Measurements from ENCODE around the gene SIGLEC15. TPM values are rescaled to one million over a fixed set of nuclear protein-coding genes. Genes with fewer than 3 reads are reported as not detected.

Gene SIGLEC15
- total and polyA plus RNA-seq, 2 donors from 2014 or later, result 1.2 TPM; not detected in 1

DNA sequence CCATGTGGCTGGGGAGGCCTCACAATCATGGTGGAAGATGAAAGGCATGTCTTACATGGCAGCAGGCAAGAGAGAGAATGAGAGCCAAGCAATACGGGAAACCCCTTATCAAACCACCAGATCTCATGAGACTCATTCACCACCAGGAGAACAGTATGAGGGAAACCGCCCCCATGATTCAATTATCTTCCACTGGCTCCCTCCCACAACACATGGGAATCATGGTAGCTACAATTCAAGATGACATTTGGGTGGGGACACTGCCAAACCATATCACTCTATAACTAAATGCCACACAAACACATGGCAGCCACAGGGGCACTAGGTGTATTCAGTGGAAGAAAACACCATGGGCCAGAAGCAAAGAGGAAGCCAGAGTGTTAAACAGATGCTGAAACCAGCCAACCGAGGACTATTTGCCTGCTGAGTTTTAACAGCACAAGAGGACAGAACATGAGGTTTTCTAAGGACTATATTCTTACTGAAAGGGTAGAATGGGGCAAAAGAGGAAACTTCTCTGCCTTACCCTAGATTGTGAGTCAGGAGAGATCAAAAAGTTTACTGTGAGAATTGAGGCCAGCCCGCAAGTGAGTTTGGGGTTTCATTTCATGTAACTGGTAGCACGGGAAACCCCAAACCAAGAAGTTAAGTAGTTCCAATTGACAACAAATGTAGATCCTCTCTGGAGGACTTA, 49.2 kb downstream of the SIGLEC15 start:
- DNase-seq (no peak), FAIRE-seq (no peak)
- TF ChIP-seq, protein P1, sequence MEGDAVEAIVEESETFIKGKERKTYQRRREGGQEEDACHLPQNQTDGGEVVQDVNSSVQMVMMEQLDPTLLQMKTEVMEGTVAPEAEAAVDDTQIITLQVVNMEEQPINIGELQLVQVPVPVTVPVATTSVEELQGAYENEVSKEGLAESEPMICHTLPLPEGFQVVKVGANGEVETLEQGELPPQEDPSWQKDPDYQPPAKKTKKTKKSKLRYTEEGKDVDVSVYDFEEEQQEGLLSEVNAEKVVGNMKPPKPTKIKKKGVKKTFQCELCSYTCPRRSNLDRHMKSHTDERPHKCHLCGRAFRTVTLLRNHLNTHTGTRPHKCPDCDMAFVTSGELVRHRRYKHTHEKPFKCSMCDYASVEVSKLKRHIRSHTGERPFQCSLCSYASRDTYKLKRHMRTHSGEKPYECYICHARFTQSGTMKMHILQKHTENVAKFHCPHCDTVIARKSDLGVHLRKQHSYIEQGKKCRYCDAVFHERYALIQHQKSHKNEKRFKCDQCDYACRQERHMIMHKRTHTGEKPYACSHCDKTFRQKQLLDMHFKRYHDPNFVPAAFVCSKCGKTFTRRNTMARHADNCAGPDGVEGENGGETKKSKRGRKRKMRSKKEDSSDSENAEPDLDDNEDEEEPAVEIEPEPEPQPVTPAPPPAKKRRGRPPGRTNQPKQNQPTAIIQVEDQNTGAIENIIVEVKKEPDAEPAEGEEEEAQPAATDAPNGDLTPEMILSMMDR (IDR thresholded peaks at IDR 0.05; ENCODE audit: borderline replicate concordance, extremely low read depth, insufficient read depth), result no peak
- H3K4me3 ChIP-seq (ENCODE audit: low read length in 3 of 3), result no peak overlapping the region
- H3K36me3 ChIP-seq (ENCODE audit: control insufficient read depth in 2 of 3, insufficient read depth in 3 of 3, low read length in 3 of 3), result peaks cover 7 to 46% (median 10%) of the 10 kb centered on the region in 3 donors
- H3K27ac ChIP-seq (ENCODE audit: low read depth in 2 of 2, low read length in 2 of 2), result no peak overlapping the region
- H3K9ac ChIP-seq (ENCODE audit: low read length in 3 of 3), result no peak overlapping the region
- H3K9me3 ChIP-seq (ENCODE audit: control insufficient read depth in 2 of 3, insufficient read depth in 1 of 3, low read length in 3 of 3), result no peaks in the 10 kb centered on the region
- H3K27me3 ChIP-seq (ENCODE audit: control insufficient read depth, insufficient read depth, low read length), result no peaks in the 10 kb centered on the region
- H3K4me1 ChIP-seq (ENCODE audit: control insufficient read depth in 2 of 3, insufficient read depth in 2 of 3, low read depth in 1 of 3, low read length in 3 of 3), result no peaks in the 10 kb centered on the region
- intact Hi-C loops (cut with DNase I), result no loop called here

- TF ChIP-seq, protein P1 (IDR thresholded peaks at IDR 0.05; ENCODE audit: borderline replicate concordance, extremely low read depth, insufficient read depth), result no peak
- Histone ChIP-seq H3K27ac (ENCODE audit: low read depth in 2 of 2, low read length in 2 of 2) (no peak overlapping the region), H3K4me3 (ENCODE audit: low read length in 3 of 3) (no peak overlapping the region), H3K4me1 (ENCODE audit: control insufficient read depth in 2 of 3, insufficient read depth in 2 of 3, low read depth in 1 of 3, low read length in 3 of 3) (peaks cover 0 to 2% (median 0%) of the 10 kb centered on the region in 3 donors), H3K36me3 (ENCODE audit: control insufficient read depth in 2 of 3, insufficient read depth in 3 of 3, low read length in 3 of 3) (peaks cover 7 to 37% (median 10%) of the 10 kb centered on the region in 3 donors), H3K9ac (ENCODE audit: low read length in 3 of 3) (no peak overlapping the region), H3K27me3 (ENCODE audit: control insufficient read depth, insufficient read depth, low read length) (no peaks in the 10 kb centered on the region), H3K9me3 (ENCODE audit: control insufficient read depth in 2 of 3, insufficient read depth in 1 of 3, low read length in 3 of 3) (no peaks in the 10 kb centered on the region)
- DNase-seq (no peak), FAIRE-seq (no peak)
- intact Hi-C loops (cut with DNase I), result no loop called here
Measured at GRCh38 chr18:45876161-45876560, 50.7 kb downstream of the SIGLEC15 start.

- no peak overlapping the region for H3K4me3 ChIP-seq (ENCODE audit: low read length in 3 of 3)
- DNase-seq, result no peak
- intact Hi-C loops (cut with DNase I), result no loop called here
- H3K4me1 ChIP-seq (ENCODE audit: control insufficient read depth in 2 of 3, insufficient read depth in 2 of 3, low read depth in 1 of 3, low read length in 3 of 3), result peaks cover 0 to 2% (median 0%) of the 10 kb centered on the region in 3 donors
- FAIRE-seq, result no peak
- H3K9me3 ChIP-seq (ENCODE audit: control insufficient read depth in 2 of 3, insufficient read depth in 1 of 3, low read length in 3 of 3), result no peaks in the 10 kb centered on the region
- TF ChIP-seq, protein P1 (IDR thresholded peaks at IDR 0.05; ENCODE audit: borderline replicate concordance, extremely low read depth, insufficient read depth), result no peak
- H3K27me3 ChIP-seq (ENCODE audit: control insufficient read depth, insufficient read depth, low read length), result no peaks in the 10 kb centered on the region
- H3K9ac ChIP-seq (ENCODE audit: low read length in 3 of 3), result no peak overlapping the region
- no peak overlapping the region for H3K27ac ChIP-seq (ENCODE audit: low read depth in 2 of 2, low read length in 2 of 2)
- peaks cover 7 to 32% (median 14%) of the 10 kb centered on the region in 3 donors for H3K36me3 ChIP-seq (ENCODE audit: control insufficient read depth in 2 of 3, insufficient read depth in 3 of 3, low read length in 3 of 3)
Measured at GRCh38 chr18:45877403-45877802, 51.9 kb downstream of the SIGLEC15 start.
